AG09309 (cell line): ENCODE measurements around the gene GMIP.
"Not testable (repeated sequence)": the region's sequence is repeated elsewhere in the genome, so short reads cannot be mapped to it uniquely, and the experiment has no call there.

ENCODE experiments used
- DNase-seq: peaks from one replicate; pipeline ENCODE4 v3.0.0-alpha.2; 2010; ENCODE audit warnings: low read depth
- H3K4me3 ChIP-seq: 2 replicates; pipeline ENCODE4 v1.5.1; 2011; ENCODE audit warnings: mild to moderate bottlenecking, low read depth, low read length, moderate library complexity; ENCODE audit not compliant: control insufficient read depth
- TF ChIP-seq, protein P1 (sequence below): IDR thresholded peaks from 2 replicates; pipeline ENCODE4 v1.5.1; 2011; ENCODE audit warnings: mild to moderate bottlenecking, low read depth, low read length, inconsistent platforms; ENCODE audit not compliant: insufficient read depth, control insufficient read depth; ENCODE audit errors: missing control alignments

Gene GMIP

DNA sequence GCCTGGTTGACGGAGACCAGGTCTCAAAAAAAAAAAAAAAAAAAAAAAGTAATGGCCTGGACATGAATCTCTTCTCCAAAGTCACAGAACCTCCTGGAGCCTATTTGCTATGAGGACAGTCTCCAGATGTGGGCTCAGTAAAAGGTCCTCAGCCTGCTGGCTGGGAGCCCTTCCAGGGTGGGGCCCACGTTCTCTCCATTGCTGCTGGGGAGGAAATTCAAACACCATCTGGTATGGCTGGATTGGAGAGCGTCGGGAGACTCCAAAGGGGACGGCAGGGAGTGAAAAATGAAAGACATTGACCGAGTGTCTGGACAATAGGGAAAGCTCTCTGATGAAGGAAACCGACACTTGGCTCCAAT is 23.6 kb downstream of the GMIP start:
- no peak overlapping the region for H3K4me3 ChIP-seq
- TF ChIP-seq, protein P1, sequence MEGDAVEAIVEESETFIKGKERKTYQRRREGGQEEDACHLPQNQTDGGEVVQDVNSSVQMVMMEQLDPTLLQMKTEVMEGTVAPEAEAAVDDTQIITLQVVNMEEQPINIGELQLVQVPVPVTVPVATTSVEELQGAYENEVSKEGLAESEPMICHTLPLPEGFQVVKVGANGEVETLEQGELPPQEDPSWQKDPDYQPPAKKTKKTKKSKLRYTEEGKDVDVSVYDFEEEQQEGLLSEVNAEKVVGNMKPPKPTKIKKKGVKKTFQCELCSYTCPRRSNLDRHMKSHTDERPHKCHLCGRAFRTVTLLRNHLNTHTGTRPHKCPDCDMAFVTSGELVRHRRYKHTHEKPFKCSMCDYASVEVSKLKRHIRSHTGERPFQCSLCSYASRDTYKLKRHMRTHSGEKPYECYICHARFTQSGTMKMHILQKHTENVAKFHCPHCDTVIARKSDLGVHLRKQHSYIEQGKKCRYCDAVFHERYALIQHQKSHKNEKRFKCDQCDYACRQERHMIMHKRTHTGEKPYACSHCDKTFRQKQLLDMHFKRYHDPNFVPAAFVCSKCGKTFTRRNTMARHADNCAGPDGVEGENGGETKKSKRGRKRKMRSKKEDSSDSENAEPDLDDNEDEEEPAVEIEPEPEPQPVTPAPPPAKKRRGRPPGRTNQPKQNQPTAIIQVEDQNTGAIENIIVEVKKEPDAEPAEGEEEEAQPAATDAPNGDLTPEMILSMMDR = no peak
- DNase-seq = no peak

DNA sequence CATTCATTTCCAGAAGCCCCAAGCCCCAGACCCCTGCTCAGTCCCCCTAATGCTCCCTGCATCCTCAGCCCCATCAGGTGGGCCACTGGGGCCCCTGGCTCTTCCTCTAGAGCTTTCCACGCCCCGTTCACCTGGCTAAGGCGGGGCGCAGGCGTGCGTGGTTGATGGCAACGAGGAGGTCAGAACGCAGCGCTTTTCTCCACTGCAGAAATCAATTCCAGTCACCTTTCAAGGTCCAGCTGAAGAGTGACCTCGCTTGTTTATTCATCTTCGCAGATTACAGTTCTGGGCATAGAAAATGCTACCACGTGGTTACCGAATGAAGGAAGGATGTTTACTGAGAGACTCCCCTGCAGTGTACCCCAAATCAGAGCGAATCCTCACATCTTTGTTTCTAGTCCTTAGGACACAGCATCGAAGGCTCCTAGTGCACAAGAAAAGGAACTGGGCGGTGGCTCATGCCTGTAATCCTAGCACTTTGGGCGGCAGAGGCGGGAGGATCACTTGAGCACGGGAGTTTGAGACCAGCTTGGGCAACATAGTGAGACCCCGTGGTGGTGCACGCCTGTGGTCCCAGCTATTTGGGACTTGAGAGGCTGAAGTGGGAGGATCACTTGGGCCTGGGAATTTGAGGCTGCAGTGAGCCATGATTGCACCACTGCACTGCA is 24.1 kb downstream of the GMIP start:
- TF ChIP-seq, protein P1 = no peak
- H3K4me3 ChIP-seq = no peak overlapping the region; the same call in 1 of the 2 replicates
- no peak for DNase-seq

DNA sequence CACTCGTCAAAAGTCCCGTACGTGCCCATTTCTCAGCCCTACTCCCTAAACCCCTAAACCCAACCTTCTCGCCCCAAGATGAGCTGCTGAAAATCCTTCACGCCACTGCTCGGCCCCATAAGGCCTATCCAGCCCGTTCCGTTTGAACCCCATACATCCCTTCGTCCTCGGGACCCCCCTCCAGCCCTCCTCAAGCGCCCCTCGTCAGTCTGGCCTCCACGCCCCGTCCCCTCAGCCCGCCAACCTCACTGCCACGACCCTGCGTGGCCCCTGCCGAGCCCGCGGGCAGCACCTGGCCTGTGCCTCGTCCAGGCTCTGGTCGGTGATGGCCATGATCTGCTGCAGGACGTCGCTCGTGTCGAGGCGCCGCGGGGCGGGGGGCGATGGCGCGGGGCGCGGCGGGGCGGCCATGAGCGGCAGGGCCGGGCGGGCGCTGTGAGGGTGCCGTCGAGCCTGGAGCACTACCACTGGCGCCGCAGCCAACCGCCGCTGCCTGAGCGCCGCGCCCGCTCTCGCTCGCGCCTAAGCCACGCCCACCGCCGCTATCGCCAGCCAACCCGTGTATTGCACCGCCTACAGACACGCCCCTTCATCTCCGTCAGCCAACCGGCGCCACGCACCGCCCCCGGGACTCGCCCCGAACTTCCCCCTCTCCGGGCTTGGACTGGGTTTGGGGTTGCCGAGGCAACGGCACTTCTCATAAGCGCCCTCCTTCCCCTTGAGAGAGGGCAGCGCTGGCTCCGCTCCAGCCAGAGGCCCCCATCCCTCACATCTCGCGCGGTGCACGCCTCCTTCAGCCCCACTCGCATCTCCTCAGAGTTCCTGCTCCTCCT is 25.0 kb downstream of the GMIP start, which contains the start of gene PBX4:
Gene PBX4, minus strand, starts transcription at position 469 of the 833 bp plus-strand sequence. Its CDS starts 58 bp downstream, at position 411.
- peak within 1 kb of the TSS; percentile 47 for H3K4me3 ChIP-seq
- TF ChIP-seq, protein P1 = no peak
- DNase-seq = peak; percentile 52

DNA sequence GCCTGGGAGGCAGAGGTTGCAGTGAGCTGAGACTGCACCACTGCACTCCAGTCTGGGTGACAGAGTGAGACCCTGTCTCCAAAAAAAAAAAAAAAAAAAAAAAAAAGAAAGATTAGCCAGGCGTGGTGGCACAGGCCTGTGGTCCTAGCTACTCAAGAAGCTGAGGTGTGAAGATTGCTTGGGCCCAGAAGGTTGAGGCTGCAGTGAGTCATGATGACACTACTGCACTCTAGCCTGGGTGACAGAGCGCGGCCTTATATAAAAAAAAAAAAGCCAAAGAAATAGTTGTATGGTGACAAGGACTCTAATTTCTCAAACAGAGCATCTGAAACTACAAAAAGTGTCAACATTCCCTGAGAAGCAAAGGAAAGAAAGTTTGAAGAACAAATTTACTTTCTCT is 28.4 kb downstream of the GMIP start:
- TF ChIP-seq, protein P1 = no peak
- no peak overlapping the region for H3K4me3 ChIP-seq
- no peak for DNase-seq

DNA sequence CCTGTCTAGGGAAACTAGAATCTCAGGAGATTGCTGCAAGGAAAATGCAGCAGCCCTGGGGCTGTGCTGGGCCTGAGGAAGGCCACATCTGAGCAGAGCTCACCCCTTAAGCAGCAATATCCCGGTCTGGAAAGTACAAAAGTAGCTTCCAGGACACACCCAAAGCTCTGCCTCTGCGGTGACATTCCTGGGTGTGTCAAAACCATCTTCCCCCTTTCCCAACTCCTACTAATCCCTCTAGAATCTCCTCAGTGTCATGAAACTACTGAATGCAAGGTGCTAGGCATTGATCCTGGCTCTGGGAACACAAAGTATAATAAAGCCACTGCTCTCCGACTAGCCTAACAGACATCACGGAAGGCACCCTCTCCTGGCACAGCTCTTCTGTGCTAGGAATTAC is 30.0 kb downstream of the GMIP start:
- H3K4me3 ChIP-seq = no peak overlapping the region
- DNase-seq = no peak
- TF ChIP-seq, protein P1 = no peak

DNA sequence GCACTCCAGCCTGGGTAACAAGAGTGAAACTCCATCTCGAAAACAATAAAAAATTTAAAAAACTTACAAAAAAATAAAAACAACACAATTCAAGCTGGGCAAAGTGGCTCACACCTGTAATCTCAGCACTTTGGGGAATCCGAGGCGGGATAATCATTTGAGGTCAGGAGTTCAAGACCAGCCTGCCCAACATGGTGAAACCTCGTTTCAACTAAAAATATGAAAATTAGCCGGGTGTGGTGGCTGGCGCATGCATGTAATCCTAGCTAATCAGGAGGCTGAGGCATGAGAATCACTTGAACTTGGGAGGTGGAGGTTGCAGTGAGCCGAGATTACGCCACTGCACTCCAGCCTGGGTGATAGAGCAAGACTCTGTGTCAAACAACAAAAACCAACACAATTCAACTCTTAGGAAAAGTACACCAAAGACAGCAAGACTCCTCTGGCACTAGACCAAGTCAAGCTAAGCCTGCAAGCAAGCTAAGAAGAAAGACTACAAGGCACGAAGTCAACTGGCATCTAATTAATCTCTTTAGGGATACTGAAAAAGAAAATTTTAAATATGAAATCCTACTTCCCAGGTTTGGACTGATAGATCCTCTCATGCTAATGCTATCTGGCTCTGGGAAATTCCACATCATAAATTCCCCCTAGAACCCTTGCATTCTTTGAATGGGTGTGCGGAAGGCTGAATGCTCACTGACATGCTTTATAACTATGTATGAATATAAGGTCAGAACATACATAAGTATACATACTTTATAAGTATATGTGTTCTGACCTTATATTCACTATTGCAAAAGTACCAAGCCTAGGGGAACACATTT is 32.9 kb downstream of the GMIP start:
- TF ChIP-seq, protein P1 = no peak
- DNase-seq = no peak
- no peak overlapping the region for H3K4me3 ChIP-seq

DNA sequence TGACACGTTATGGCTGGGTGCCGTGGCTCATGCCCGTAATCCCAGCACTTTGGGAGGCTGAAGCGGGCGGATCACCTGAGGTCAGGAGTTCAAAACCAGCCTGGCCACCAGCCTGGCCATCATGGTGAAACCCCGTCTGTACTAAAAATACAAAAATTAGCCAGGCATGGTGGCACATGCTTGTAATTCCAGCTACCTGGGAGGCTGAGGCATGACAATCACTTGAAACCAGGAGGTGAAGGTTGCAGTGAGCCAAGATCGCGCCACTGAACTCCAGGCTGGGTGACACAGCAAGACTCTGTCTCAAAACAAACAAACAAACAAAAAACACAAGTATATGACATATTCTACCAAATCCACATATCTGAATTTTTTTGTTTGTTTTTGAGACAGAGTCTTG is 36.8 kb downstream of the GMIP start:
- DNase-seq, H3K4me3 ChIP-seq: not testable (repeated sequence)
